ENCODE results near the gene TRPM2.

- TF ChIP-seq CTCF (IDR thresholded peaks at IDR 0.05; ENCODE audit: borderline replicate concordance, extremely low read depth, low read length, poor library complexity, severe bottlenecking) = no peak
- TF ChIP-seq EZH2 (IDR thresholded peaks at IDR 0.05; ENCODE audit: borderline replicate concordance, low read depth, low read length, severe bottlenecking) = no peak
Observed at GRCh38 chr21:44438531-44439210, 85.2 kb downstream of the TRPM2 start.

Measured in DND-41 (cell line).